GM12878 (cell line): ENCODE data around the gene MARK4. TPM values are rescaled to one million over a fixed set of nuclear protein-coding genes. Genes with fewer than 3 reads are reported as not detected.

Experiments
- ATAC-seq: fragments of 200-7000 bp; cut with Tn5 transposase; 3 replicates; pipeline ENCODE4 v1.9.1; 2020; ENCODE audit warnings: mild to moderate bottlenecking, moderate library complexity
- BruUV-seq: library from RNA; stranded (reverse); fragments of 400-500 nt; replicated peaks from 2 replicates; lab custom pipeline; 2021; lab: Mats Ljungman, UMichigan
- CTCF ChIA-PET: fragments of 300-600 bp; sonication (Branson Sonifier 250); formaldehyde crosslinking; extraction: SDS; loops from one replicate; lab custom pipeline; 2021; ENCODE audit warnings: inconsistent platforms; lab: Yijun Ruan, JAX
- POLR2A ChIA-PET: fragments of 350-600 bp; formaldehyde crosslinking; extraction: SDS; loops from one replicate; lab custom pipeline; 2021; ENCODE audit warnings: inconsistent platforms; lab: Charles Lee
- RAD21 ChIA-PET: fragments of 300-600 bp; sonication (Branson Sonifier 250); formaldehyde crosslinking; loops from one replicate; lab custom pipeline; 2023; ENCODE audit warnings: antibody characterized with exemption; ENCODE audit not compliant: unreplicated experiment; lab: Charles Lee
- SMC1A ChIA-PET: fragments of 300-600 bp; sonication (Branson Sonifier 250); formaldehyde crosslinking; loops from one replicate; lab custom pipeline; 2023; ENCODE audit not compliant: unreplicated experiment, uncharacterized antibody; lab: Charles Lee
- DNase-seq: peaks from one replicate; pipeline ENCODE4 v3.0.0-alpha.2; 2011; ENCODE audit warnings: low read depth, low spot score
- FAIRE-seq: peaks from 3 replicates; lab custom pipeline; 2011; peaks lifted over from hg19 to GRCh38; lab: Jason Lieb, UNC
- H2AFZ ChIP-seq: 2 replicates; pipeline ENCODE4 v1.6.0; 2011; ENCODE audit warnings: low read depth, low read length, control low read depth; ENCODE audit not compliant: control insufficient read depth
- H3K27ac ChIP-seq: 2 replicates; pipeline ENCODE4 v1.5.1; 2011; ENCODE audit warnings: control low read depth; ENCODE audit not compliant: control insufficient read depth, insufficient read depth
- H3K27me3 ChIP-seq, 2 experiments: replicated peaks in 1 of 2; 2 replicates each; pipeline versions ENCODE4 v1.6.0 to v1.6.1; 2011; ENCODE audit warnings: low read length in 1 of 2; ENCODE audit not compliant: control insufficient read depth in 2 of 2, insufficient read depth in 2 of 2
- H3K36me3 ChIP-seq, 2 experiments: 2 replicates each; pipeline ENCODE4 v1.5.1; 2011; ENCODE audit warnings: low read length in 1 of 2; ENCODE audit not compliant: control insufficient read depth in 2 of 2, insufficient read depth in 2 of 2
- H3K4me1 ChIP-seq: 2 replicates; pipeline ENCODE4 v1.6.1; 2011; ENCODE audit warnings: mild to moderate bottlenecking, low read length, moderate library complexity, mixed read lengths; ENCODE audit not compliant: control insufficient read depth, insufficient read depth
- H3K4me2 ChIP-seq: 2 replicates; pipeline ENCODE4 v1.6.0; 2011; ENCODE audit warnings: control low read depth; ENCODE audit not compliant: control insufficient read depth, insufficient read depth
- H3K4me3 ChIP-seq: fragments of 200-600 bp; sonication (generic); 2 replicates; pipeline ENCODE4 v1.5.1; 2016
- H3K79me2 ChIP-seq: 2 replicates; pipeline ENCODE4 v1.6.0; 2011; ENCODE audit warnings: low read length; ENCODE audit not compliant: control insufficient read depth, insufficient read depth
- H3K9ac ChIP-seq: 2 replicates; pipeline ENCODE4 v1.8.0; 2011; ENCODE audit warnings: low read length, control low read depth, mixed read lengths; ENCODE audit not compliant: control insufficient read depth, insufficient read depth
- H3K9me3 ChIP-seq: replicated peaks from 3 replicates; pipeline ENCODE4 v1.5.1; 2011; ENCODE audit warnings: mild to moderate bottlenecking, low read length; ENCODE audit not compliant: control insufficient read depth, insufficient read depth
- H4K20me1 ChIP-seq: 2 replicates; pipeline ENCODE4 v1.6.0; 2011; ENCODE audit not compliant: control insufficient read depth, insufficient read depth
- ATF3 ChIP-seq: IDR thresholded peaks from 2 replicates; pipeline ENCODE4 v1.6.1; 2011; ENCODE audit warnings: low read depth, mild to moderate bottlenecking, low read length, moderate library complexity, borderline replicate concordance; ENCODE audit errors: extremely low read depth
- HDGF ChIP-seq: fragments of 450-650 bp; IDR thresholded peaks from 2 replicates; pipeline ENCODE4 v1.6.1; 2016; ENCODE audit warnings: antibody characterized with exemption
- IKZF2 ChIP-seq, 2 experiments: fragments of 450-650 bp; IDR thresholded peaks; 2 replicates each; pipeline ENCODE4 v1.6.1; 2017; ENCODE audit warnings: mild to moderate bottlenecking in 2 of 2, moderate library complexity in 2 of 2
- PKNOX1 ChIP-seq: fragments of 450-650 bp; IDR thresholded peaks from 2 replicates; pipeline ENCODE4 v1.6.1; 2016; ENCODE audit warnings: mild to moderate bottlenecking
- RCOR1 ChIP-seq: conservative IDR thresholded peaks from 2 replicates; pipeline ENCODE4 v1.6.1; 2012; ENCODE audit warnings: low read depth, low read length, improper control_type of control experiment
- SIN3A ChIP-seq: IDR thresholded peaks from 2 replicates; pipeline ENCODE4 v1.6.1; 2012; ENCODE audit warnings: low read depth, low read length, improper control_type of control experiment
- SRF ChIP-seq, 2 experiments: IDR thresholded peaks; 2 replicates each; pipeline ENCODE4 v1.6.1; 2011; ENCODE audit warnings: low read depth in 2 of 2, low read length in 2 of 2, mild to moderate bottlenecking in 1 of 2, moderate library complexity in 1 of 2
- WRNIP1 ChIP-seq: IDR thresholded peaks from 2 replicates; pipeline ENCODE4 v1.6.1; 2011; ENCODE audit warnings: low read depth, low read length, improper control_type of control experiment, borderline replicate concordance
- WGBS: methylation state at CpG from one replicate; pipeline ENCODE4 v1.1.6; 2016; ENCODE audit warnings: low lambda C conversion rate; ENCODE audit not compliant: insufficient replicate concordance, insufficient coverage; ENCODE audit errors: missing lambda C conversion rate; 5-methylcytosine and 5-hydroxymethylcytosine counted together
- in situ Hi-C: fragments of 300-500 bp; cut with MboI; formaldehyde crosslinking; loops from 9 replicates; pipeline ENCODE4 v1.14.3; 2018; ENCODE audit warnings: mixed read lengths
- intact Hi-C: fragments of 100-400 bp; cut with micrococcal nuclease; formaldehyde crosslinking; loops from one replicate; pipeline ENCODE4 v1.14.2; 2022; ENCODE audit not compliant: unreplicated experiment
- polyA plus RNA-seq, 11 experiments: library from polyadenylated mRNA; depleted of rRNA in 4 of 11; unstranded in 6 of 11; stranded (reverse) in 5 of 11; fragments of >200 nt; fragmentation: Nextera tagmentation in 4 of 11; fragmentation: Illumina TruSeq in 1 of 11; extraction: Ambion mirVana in 4 of 11; extraction: Trizol in 1 of 11; gene quantifications; 1 replicate in 1 of 11; 2 replicates in 10 of 11; pipeline versions ENCODE4 v1.2.1 to v1.2.3, GENCODE V29; 2011 to 2016; ENCODE audit warnings: inconsistent platforms in 2 of 11, missing spikeins in 2 of 11, low read depth in 1 of 11
- total RNA-seq, 4 experiments: library from RNA; depleted of rRNA in 3 of 4; stranded (reverse); fragments of >200 nt in 3 of 4; fragmentation: Illumina TruSeq in 1 of 4; extraction: Trizol in 1 of 4; gene quantifications; 2 replicates each; pipeline versions ENCODE4 v1.2.1 to v1.2.3, GENCODE V29; 2013 to 2021

The MARK4 gene
- total and polyA plus RNA-seq, 10 of the 15 experiments (the other 5 are each of a cell fraction or from before 2014, with no cell fraction given) = 0.66 to 24.3 (median 5.1) TPM

- CTCF ChIA-PET = no interaction called here
- SMC1A ChIA-PET = no interaction called here
These were observed 33.1 kb upstream of the MARK4 start for GRCh38 chr19:45217957-45218334.

More at GRCh38 chr19:45217957-45218334, 33.1 kb upstream of the MARK4 start:
- no TSS peak for BruUV-seq
- intact Hi-C loops = no loop called here
- 82% methylated on average over 10 of the region's 14 CpGs for WGBS
- Histone ChIP-seq H3K4me2 (no peak overlapping the region), H3K4me1 (no peaks in the 10 kb centered on the region), H3K27ac (no peak overlapping the region), H3K9ac (no peak overlapping the region), H3K4me3 (no peak overlapping the region), H3K27me3 (peaks cover 2 to 3% of the 10 kb centered on the region in 2 experiments), H3K79me2 (no peaks in the 10 kb centered on the region), H3K36me3 (no peaks in the 10 kb centered on the region), H3K9me3 (no peaks in the 10 kb centered on the region), H2AFZ (no peak overlapping the region), H4K20me1 (no peaks in the 10 kb centered on the region)
- RAD21 ChIA-PET = no interaction called here
- FAIRE-seq (no peak), ATAC-seq (no peak), DNase-seq (no peak)
- in situ Hi-C loops = no loop called here
- POLR2A ChIA-PET = no interaction called here
- TF ChIP-seq RCOR1 (no peak), IKZF2 (IDR thresholded peaks at IDR 0.05) (no peak), HDGF (no peak), WRNIP1 (no peak), ATF3 (no peak), SIN3A (no peak), PKNOX1 (no peak), SRF (IDR thresholded peaks at IDR 0.05; ENCODE audit: low read depth in 2 of 2, low read length in 2 of 2) (no peak)
